Left kidney (tissue), 2 donors: Measurements from ENCODE around the gene OSBPL6. TPM values are rescaled to one million over a fixed set of nuclear protein-coding genes. Genes with fewer than 3 reads are reported as not detected.
"Not testable (repeated sequence)": the region's sequence is repeated elsewhere in the genome, so short reads cannot be mapped to it uniquely, and the experiment has no call there.

Experiments used
- DNase-seq: peaks from one replicate; pipeline ENCODE4 v3.0.0-alpha.2; 2013
- polyA plus RNA-seq: library from polyadenylated mRNA; unstranded; fragments of 120-200 nt; gene quantifications from one replicate; pipeline ENCODE4 v1.2.1, GENCODE V29; 2013; ENCODE audit not compliant: insufficient read length

The OSBPL6 gene
- polyA plus RNA-seq, 1 donor, result 7.6 TPM

DNA sequence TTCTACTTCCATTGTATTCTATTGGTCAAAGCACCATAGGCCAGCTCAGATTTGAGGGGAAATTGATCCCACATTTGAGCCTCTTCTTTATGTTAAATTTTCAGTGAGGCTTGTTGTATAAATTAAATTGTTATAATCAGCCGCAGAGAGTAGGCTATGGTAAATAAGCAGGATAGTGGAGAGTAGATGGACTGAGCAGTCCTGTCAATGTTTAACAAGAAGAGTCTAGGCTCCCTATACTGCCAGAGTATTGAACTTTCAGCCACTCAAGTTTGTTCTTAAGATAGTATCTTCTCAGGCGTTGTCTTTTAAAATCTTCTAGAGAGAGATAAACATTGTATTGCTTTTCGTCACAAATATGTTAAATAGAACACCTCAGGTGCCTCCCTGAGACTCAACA lies 155.7 kb downstream of the OSBPL6 start:
- no peak for DNase-seq

DNA sequence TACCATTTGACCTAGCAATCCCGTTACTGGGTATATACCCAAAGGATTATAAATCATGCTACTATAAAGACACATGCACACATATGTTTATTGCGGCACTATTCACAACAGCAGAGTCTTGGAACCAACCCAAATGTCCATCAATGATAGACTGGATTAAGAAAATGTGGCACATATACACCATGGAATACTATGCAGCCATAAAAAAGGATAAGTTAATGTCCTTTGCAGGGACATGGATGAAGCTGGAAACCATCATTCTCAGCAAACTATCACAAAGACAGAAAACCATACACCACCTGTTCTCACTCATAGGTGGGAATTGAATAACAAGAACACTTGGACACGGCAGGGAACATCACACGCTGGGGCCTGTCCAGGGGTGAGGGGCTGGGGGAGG lies 163.4 kb downstream of the OSBPL6 start:
- DNase-seq, result not testable (repeated sequence)

DNA sequence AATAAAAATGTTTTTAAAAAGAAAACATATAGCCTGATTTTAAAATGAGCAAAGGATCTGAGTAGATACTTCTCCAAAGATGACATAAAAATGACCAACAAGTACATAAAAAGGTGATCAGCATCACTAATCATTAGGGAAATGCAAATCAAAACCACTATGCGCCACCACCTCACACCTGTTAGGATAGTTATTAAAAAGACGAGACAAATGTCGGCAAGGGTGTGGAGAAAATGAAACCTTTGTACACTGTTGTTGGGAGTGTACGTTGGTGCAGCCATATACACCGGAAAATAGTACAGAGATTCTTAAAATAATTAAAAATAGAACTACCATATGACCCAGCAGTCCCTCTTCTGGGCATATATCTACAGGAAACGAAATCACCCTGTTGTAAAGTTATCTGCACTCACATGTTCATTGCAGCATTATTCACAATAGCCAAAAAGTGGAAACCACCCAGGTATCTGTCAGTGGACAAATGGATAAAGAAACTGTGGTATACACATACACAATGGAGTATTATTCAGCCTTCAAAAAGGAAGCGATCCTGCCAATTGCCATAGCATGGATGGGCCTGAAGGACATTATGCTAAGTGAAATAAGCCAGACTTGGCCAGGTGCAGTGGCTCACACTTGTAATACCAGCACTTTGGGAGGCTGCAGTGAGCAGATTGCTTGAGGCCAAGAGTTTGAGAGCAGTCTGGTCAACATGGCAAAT lies 165.0 kb downstream of the OSBPL6 start:
- DNase-seq, result no peak

DNA sequence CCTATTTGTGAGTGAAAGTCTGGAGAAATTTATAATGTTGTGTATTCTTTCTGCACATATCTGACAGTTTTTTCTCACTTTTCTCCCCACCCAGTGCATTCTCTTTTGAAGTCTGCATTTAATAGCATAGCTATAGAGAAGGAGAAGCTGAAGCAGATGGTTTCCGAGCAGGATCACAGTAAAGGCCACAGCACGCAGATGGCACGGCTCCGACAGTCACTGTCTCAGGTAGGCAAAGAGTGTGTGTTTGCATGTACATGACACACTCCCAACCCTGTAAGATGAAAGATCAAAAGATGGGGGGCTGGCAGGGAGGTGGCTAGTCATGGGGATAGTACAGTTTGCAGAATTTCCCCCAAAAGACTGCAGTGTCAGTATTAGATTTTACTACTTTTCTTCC lies 167.3 kb downstream of the OSBPL6 start:
- no peak for DNase-seq

DNA sequence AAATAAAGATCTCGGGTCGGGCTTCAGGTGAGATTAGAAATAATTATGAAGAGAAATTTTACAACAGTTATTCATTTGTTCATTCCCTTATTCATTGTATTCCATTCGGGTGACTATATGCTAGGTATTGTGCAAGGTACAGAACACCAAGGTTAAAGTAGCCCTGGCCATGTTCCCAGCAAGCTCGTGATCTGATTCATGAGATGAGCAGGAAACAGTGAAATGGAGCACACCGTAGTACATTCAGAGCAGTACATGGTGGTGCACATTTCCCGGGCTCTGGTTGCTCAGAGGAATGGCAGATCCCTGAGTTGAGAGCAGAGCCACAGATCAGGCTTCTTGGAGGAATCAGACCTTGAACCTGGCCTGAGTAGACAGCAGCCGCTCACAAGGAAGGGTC lies 168.9 kb downstream of the OSBPL6 start:
- no peak for DNase-seq

DNA sequence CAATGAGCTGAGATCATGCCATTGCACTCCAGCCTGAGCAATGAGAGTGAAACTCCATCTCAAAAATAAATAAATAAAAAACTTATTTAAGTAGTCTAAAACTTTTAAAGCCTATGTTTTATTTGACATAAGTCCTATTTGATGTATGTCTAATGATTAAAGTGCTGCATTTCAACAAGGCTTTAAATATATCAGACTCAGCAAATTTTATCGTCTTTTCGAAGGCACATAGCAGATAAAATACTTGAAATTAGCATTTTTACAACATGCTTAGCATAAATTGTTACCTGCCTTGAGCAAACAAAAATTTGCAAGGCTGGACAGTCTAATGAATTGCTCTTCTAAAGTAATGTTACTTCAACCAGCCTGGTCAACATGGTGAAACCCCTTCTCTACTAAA lies 170.8 kb downstream of the OSBPL6 start:
- DNase-seq, result no peak

DNA sequence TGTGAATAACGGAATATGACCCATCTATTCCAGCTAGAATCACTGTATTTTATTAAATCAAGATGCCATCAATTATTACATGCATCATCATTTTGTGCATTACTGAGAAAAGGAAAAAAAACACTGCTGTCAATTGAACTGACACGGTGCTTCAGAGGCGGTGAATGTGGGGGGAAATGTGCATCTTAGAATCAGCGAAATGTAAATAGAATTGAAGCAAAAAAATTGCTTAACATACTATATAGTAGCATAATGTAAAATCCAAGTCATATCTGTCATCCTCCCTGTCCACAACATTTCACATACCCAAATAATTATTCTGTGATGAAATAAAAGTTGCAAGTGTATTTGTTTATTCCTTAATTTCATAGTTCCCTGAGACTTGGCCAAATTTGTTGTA lies 172.1 kb downstream of the OSBPL6 start:
- DNase-seq, result no peak

DNA sequence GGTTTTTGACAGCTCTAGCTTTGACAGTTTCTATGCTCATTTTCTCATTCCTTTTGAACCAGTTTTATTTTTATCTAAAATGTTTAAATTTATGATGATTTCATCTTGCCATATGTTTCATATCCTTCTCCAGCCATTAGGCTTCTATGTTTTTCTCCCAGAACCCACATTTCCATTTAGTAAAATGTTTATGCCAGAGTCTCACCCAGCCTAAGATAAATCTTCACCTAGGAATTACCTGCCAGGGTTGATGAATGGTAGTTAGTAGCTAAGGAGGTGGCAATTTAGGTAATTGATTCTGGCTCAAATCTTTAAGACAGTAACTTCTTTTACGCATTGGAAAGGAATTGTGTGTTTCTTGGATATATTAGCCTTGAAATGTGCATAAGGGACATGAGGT lies 173.0 kb downstream of the OSBPL6 start:
- no peak for DNase-seq

DNA sequence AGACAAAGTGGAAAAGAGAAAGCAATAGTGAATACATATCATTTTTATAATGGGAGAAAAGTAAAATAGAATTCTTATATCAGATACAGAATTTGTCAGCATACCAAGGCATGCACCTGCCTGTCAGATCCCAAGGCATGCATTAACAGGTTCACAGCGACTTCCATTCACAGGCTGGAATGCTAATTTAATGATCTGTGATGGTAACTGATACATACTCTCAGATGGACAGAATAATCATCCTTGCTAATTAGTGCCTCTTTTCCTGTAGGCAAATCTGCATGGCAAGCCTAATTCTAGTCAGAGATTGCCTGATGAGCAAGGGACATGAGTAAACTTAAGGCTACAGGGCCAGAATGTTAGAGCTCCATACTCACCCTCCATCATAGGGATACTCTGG lies 180.6 kb downstream of the OSBPL6 start:
- DNase-seq, result no peak

DNA sequence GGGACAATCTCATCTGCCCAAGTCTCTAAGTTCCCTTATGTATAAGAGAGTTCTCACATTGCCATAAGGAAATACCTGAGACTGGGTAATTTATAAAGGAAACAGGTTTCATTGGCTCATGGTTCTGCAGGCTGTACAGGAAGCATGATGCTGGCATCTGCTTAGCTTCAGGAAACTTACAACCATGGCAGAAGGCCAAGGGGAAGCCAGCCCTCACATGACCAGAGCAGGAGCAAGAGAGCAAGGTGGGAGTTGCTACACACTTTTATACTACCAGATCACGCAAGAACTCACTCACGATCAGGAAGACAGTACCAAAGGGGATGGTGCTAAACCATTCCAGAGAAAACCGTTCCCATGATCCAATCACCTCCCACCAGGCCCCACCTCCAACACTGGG lies 182.7 kb downstream of the OSBPL6 start:
- DNase-seq, result no peak

DNA sequence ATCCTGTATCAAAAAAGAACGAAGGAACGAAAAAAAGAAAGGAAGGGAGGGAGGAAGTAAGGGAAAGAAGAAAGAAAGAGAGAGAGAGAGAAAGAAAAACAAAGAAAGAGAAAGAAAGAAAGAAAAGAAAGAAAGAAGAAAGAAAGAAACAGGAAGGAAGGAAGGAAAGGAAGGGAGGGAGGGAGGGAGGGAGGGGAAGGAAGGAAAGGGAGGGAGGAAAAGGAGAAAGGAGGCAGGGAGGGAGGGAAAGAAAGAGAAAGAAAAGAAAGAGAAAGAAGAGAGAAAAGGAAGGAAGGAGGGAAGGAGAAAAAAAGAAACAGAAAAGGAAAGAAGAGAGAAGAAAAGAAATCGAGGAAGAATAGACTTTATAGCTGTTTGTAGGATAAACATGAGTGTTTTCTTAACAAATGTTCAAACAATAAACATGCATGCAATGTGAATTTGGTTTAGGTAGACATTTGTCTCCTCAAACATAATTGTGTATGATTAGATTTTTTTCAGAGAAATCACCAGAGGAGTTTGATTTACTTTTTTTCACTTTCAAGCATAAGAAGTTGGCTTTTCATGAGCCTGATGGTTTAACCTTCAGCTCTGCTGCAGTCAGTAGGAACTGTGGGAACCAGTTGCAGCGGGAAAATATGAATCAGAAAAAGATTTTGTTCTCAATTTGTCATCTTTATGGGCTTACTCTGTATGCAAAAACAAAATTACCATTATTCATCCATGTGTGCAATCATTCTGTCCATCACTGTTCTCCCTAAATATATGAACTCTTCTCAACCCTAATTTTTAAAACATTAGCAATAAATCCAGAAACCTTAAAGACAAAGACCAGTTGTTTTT lies 185.1 kb downstream of the OSBPL6 start:
- DNase-seq, result no peak

DNA sequence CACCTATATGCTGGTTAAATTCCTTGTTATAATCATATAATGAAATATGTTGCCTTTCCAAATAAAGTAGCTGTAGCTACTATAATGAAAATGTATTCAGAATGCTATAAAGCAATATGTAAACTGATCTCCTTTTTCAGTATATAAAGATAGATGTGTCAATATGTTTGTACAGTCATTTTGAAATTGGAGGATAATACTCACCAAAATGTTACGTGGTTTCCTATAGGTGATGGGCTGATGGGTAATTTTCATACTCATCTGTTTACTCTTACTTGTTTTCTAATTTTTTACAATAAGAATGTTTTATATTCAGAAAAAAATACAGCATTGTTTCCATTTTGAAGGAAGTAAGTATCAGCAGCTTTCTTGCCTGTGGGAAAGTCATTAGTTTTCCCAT lies 186.5 kb downstream of the OSBPL6 start:
- no peak for DNase-seq

DNA sequence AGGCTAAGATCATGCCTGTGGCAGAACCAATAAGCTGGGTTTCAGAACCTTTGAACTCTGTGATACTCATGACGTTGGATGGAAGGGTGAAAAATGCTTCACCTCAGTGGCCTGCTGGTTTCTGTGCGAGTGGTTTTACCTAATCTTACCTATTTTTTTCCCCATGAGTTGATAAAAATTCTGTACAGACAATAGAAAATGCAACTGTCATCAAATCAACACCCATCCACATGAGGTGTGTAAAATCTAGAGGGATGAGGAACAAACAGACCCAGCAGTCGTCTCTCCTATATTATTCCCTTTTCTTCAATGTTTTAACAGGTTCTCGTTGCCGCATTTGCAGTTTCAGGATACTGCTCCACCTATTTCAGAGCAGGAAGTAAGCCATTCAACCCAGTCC lies 189.4 kb downstream of the OSBPL6 start:
- no peak for DNase-seq

DNA sequence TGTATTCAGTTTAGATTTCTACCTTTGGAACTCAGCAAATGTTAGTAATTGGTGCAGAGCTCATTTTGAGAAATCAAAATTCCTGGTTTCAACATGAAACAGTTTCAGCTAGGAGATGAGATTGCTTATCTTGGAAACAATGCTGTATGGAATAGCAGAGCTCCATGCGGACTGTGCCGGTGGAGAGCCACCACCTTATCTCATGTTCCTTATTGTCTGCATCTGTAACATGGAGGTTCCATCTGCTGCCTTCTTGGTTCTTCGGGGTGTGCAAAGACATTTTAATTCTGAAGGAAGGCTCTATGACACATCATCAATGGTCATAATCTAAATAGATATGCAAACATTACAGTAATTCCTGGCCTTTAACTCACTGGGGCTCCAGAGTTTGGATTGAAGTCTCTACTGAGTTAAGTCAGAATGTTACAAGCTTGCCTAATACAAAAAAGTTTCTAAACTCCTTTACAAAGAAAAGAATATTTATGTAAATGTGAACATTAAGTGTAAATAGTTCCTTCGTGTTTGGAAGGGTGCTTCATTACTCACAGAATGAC lies 191.4 kb downstream of the OSBPL6 start:
- no peak for DNase-seq

DNA sequence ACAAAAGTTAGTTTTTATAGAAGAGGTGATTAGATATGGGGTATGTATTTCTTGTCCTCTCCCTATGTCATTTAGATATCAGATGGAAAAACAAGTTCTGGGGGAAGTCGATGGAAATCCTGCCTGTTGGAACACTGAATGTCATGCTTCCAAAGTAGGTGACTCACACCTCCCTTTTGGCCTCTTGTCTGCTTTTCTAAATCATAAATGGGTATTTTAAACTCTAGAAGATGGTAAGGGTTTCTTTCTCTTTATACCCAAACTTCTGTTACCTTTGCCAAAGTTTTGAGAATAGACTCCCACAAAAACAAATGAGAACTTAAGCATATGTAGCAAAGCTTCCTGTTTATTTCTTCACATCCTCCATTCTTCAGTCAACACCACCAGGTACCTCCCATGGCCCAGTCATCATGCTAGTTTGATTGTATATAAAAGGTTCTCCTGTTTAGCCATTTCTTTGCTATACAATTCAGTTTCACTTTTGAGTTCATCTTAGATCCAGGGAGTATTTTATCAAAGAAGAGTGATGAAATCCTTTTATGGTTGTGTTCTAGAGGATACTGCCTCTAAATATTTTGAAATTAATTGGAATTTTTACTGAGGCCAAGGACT lies 192.8 kb downstream of the OSBPL6 start:
- no peak for DNase-seq

DNA sequence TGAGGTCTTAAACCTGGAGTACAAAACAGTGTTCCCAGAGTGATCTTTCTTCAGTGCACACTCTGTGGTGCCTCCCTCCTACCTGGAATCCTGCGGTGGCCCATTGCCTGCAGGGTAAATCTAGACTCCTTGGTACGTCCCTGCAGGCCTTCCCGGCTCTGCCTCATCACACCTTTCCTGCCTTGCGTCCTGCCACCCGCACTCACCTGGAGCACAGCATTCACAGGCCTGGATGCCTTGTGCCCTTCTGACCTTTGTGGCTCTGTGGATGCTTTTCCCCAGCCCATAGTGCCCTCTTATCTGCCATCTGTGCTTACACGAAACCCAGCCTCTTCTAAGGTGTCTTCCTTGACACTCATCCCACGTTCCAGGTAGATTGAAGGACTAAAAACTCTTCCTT lies 194.0 kb downstream of the OSBPL6 start:
- DNase-seq, result no peak

DNA sequence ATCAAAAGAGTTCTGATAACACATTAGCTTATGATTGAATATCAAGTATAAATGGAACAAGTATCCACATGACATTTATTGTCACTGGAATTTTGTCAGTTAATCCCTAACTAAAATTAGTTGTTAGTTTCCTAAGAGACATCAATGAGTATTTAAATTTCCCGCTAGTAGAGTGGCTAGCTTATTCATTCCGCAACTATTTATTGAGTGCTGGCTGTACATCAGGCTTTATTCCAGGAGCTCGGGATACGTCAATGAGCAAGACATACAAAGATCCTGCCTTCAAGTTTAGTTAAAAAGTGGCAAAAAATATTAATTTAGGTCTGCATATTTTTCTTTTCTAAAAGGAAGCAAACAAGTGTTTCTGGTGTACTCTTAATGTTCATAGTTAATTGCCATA lies 197.4 kb downstream of the OSBPL6 start:
- no peak for DNase-seq

DNA sequence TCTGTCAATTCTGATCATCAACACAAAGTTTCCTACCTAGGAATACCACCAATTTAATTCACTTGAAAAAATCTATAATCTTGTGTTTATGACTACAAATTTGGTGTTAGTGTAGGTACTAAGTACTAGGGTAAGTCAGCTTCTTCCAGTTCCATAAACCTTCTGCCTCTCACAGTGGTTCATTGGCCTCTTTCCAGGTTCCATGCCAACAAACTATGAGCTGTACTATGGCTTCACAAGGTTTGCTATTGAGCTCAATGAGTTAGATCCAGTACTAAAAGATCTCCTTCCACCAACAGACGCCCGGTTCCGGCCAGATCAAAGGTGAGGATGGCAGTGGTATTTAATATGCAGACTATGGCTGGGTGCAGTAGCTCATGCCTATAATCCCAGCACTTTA lies 197.9 kb downstream of the OSBPL6 start:
- no peak for DNase-seq

DNA sequence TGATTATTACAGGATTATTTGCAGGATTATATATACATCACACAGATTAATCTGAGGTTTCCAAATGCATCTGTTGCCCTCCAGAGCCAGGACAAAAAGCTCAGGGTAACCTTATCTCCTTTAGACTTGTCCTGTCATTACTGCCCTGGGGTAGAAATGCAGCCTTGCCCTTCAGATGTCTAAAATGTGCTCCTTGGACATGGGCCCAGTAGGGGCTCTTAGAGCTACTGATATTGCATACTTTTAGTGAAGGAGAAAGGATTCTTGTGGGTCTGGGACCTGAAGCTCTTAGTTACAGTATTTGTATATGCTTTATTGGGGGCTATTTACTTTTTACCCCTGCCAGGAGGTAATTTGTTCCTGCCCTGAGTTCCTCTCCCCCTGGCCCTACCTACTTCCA lies 200.5 kb downstream of the OSBPL6 start:
- DNase-seq, result no peak

DNA sequence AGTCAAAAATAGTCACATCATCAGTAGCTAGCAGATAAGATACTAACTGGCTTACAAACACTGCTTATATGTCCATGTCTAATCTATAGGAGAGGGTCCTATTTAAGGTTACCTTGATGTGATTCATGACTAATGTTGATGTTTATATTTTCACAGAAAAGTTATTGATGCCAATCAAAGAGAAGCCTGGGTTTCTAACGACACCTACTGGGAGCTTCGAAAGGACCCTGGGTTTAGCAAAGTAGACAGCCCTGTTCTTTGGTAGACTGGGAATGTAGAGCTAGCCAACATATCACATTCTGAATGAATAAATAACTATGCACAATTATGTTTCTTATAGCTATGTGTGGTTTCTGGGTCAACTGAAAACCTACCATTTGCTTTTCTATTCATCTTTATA lies 201.0 kb downstream of the OSBPL6 start:
- no peak for DNase-seq

DNA sequence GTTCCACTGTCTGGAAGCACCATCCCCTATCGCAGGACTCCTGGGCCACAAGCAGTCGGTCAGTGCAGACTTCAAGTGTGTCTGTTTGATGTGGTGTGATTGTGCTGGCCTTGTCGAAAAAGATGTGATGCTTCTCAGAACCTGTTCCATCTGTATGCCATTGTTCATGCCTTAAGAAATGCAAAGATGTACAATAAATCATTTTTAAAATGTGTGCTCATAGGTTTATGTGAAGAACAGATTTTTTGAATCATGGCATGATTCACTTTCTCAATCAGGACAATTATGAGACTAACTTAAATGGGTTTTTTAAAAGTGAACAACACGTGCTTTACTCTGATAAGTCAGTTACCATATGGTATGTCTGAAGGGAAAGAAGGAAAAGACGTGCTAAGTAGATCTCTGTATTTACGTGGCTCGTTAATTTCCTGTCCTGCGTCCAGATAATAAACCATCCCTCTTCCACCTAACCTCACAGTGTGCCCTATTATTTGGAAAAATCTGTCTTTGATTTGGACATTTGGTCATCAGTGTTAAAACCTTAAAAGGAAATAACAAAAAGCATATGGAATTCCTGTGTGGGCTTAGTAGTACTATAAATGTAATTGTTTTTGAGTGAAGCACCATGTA lies 201.7 kb downstream of the OSBPL6 start:
- no peak for DNase-seq

DNA sequence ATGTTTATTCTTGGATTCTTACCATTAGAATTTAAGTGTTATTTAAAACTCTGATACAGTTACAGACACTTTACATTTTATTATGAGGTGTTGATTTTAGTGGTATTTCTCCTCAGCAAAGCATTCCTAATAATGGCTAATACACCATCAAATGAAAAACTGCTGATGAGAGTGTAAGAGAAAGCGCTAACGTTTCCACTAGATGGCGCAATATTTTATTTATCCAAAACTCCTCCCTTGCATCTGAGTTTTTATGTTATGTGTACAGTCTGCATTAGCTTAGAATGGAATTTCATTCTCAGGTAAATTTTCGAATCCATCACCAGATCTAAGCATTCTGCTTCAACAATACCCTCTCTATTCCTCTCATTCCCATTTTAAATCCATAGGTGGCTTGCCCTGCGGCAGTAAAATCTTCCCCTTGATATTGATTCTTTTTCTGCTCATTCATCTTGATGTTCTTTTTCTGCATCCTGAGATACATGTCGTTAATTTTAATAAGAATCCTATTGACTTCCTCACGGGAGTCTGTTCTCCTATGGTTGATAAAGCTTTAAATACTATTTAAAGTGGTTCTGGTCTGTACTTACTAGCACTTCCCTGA lies 202.8 kb downstream of the OSBPL6 start:
- peak; percentile 61 for DNase-seq
